Osteoblast (primary cell): ENCODE data around the gene RING1. TPM values are rescaled to one million over a fixed set of nuclear protein-coding genes. Genes with fewer than 3 reads are reported as not detected.
A peak's percentile ranks its signal among the peaks of the same experiment; 100 is the strongest.

Experiments used
- DNase-seq: peaks from one replicate; pipeline ENCODE4 v3.0.0; 2011; ENCODE audit warnings: low spot score, mixed read lengths; ENCODE audit not compliant: insufficient read length; ENCODE audit errors: missing footprints
- H2AFZ ChIP-seq: 2 replicates; pipeline ENCODE4 v1.6.0; 2011; ENCODE audit warnings: mild to moderate bottlenecking, low read length
- H3K27ac ChIP-seq: 2 replicates; pipeline ENCODE4 v1.5.1; 2011; ENCODE audit warnings: mild to moderate bottlenecking, low read depth, low read length, moderate library complexity
- H3K27me3 ChIP-seq: 2 replicates; pipeline ENCODE4 v1.6.0; 2012; ENCODE audit warnings: mild to moderate bottlenecking, control low read depth, inconsistent platforms, low read length, moderate library complexity; ENCODE audit not compliant: insufficient read depth
- H3K36me3 ChIP-seq: 2 replicates; pipeline ENCODE4 v1.5.1; 2011; ENCODE audit warnings: mild to moderate bottlenecking, low read length, control low read depth, moderate library complexity; ENCODE audit not compliant: insufficient read depth
- H3K4me1 ChIP-seq: 2 replicates; pipeline ENCODE4 v1.5.1; 2011; ENCODE audit warnings: mild to moderate bottlenecking, low read length, control low read depth, moderate library complexity; ENCODE audit not compliant: insufficient read depth
- H3K4me2 ChIP-seq: 2 replicates; pipeline ENCODE4 v1.6.0; 2011; ENCODE audit warnings: mild to moderate bottlenecking, low read length; ENCODE audit not compliant: insufficient read depth
- H3K4me3 ChIP-seq: fragments of 200-600 bp; sonication (generic); 3 replicates; pipeline ENCODE4 v1.5.1; 2012; ENCODE audit warnings: mild to moderate bottlenecking, low read length, inconsistent platforms; ENCODE audit not compliant: insufficient read depth
- H3K79me2 ChIP-seq: 2 replicates; pipeline ENCODE4 v1.6.0; 2012; ENCODE audit warnings: mild to moderate bottlenecking, low read length, control low read depth, inconsistent platforms; ENCODE audit not compliant: insufficient read depth
- H3K9me3 ChIP-seq: 2 replicates; pipeline ENCODE4 v1.5.1; 2011; ENCODE audit warnings: low read depth, low read length, control low read depth
- H4K20me1 ChIP-seq: 2 replicates; pipeline ENCODE4 v1.6.0; 2012; ENCODE audit warnings: mild to moderate bottlenecking, low read length, control low read depth; ENCODE audit not compliant: insufficient read depth
- total RNA-seq: library from RNA; depleted of rRNA; stranded (reverse); fragments of >200 nt; gene quantifications from 2 replicates; pipeline ENCODE4 v1.2.3, GENCODE V29; 2012
- TF ChIP-seq, protein P1 (sequence below): IDR thresholded peaks from 2 replicates; pipeline ENCODE4 v1.5.1; 2011; ENCODE audit warnings: mild to moderate bottlenecking, low read depth, low read length, moderate library complexity; ENCODE audit errors: extremely low read depth

RING1 gene
- total RNA-seq, 1 donor = 34.0 TPM

DNA sequence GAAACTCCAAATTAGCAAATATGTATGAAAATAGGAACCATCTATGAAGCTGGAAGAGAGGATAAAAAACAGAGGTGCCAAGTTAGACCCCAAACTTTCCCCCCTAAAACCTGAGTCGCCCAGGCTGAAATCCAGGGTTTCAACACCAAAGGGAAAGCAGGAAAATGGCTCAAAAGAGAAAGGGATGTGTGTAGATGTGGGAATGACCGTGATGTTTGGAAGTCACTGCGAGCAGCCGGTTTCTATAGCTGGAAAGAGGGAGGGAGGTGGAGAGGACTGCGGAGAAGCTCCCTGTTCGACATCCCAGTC is 4.5 kb downstream of the RING1 start:
- Histone ChIP-seq H3K4me1 (peaks cover 12% of the 10 kb centered on the region), H3K9me3 (no peaks in the 10 kb centered on the region), H3K27me3 (no peaks in the 10 kb centered on the region), H3K4me3 (peak overlapping the region; percentile 76), H3K4me2 (peak overlapping the region; percentile 82), H3K79me2 (peaks cover 5% of the 10 kb centered on the region), H2AFZ (no peak overlapping the region), H3K27ac (peak overlapping the region; percentile 18), H4K20me1 (no peaks in the 10 kb centered on the region), H3K36me3 (peaks cover 13% of the 10 kb centered on the region)
- peak; percentile 91 for DNase-seq
- TF ChIP-seq, protein P1, sequence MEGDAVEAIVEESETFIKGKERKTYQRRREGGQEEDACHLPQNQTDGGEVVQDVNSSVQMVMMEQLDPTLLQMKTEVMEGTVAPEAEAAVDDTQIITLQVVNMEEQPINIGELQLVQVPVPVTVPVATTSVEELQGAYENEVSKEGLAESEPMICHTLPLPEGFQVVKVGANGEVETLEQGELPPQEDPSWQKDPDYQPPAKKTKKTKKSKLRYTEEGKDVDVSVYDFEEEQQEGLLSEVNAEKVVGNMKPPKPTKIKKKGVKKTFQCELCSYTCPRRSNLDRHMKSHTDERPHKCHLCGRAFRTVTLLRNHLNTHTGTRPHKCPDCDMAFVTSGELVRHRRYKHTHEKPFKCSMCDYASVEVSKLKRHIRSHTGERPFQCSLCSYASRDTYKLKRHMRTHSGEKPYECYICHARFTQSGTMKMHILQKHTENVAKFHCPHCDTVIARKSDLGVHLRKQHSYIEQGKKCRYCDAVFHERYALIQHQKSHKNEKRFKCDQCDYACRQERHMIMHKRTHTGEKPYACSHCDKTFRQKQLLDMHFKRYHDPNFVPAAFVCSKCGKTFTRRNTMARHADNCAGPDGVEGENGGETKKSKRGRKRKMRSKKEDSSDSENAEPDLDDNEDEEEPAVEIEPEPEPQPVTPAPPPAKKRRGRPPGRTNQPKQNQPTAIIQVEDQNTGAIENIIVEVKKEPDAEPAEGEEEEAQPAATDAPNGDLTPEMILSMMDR = no peak

DNA sequence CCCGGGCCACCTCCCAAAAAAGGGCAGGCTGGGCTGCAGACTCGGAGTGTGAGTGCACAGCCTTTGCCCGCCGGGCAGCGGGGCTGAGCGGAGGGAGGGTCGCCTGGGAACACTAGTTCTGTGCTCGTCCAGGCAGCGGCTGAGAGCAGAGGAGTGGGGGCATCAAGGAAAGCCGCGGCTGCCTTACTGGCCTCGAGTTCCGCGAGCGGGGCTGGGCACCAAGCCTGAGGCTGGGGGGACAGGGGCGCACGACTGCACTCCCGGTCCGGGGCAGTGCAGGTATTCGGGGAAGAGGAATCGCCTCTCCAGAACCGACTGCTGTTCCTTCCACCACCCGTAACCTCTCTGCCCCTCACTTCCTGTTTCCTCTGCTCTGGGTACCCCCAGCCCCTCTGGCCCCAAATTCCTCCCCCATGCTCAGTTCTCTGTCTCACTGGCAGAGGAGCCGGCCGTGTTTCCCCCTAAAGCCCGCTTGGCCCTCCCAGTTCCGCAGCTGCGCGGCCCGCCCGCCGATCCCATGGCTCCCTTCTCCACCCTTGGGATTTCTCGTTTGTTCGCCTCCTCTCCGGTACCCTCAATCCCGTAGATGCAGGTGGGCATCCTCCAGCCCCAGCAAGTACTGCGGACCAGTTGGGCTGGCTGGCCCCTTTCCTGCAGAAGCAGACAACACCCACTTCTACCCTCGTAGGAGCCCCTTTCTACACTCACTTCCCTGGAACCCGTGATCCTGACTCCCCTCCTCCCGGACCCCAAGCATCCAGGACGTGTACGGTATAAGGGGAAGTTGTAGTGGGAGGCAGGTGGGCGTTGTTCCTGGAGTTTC is 5.1 kb downstream of the RING1 start:
- H4K20me1 ChIP-seq = no peaks in the 10 kb centered on the region
- peak; percentile 88 for DNase-seq
- peak overlapping the region; percentile 82 for H3K4me2 ChIP-seq

DNA sequence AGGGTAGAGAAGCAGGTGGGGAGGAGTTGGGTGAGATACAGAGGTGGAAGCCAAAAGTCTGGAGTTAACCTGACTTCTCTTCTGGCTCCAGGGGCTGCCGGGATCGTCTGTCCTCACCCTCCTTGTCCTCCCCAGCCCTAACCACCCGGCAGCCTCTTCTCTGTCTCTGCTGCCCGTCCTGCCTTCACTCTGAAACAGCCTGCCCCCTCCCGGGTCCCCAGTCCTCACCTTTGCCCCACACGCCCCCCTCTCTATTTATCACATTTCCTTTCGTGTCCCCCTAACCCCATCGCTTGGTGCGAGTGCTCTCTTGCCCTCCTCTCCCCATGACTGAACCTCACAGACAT is 5.7 kb downstream of the RING1 start:
- Histone ChIP-seq H3K27ac (no peak overlapping the region), H3K4me3 (peak overlapping the region; percentile 76), H3K4me1 (peaks cover 10% of the 10 kb centered on the region), H3K79me2 (no peaks in the 10 kb centered on the region), H3K4me2 (peak overlapping the region; percentile 82), H3K27me3 (no peaks in the 10 kb centered on the region), H4K20me1 (no peaks in the 10 kb centered on the region), H3K36me3 (peaks cover 13% of the 10 kb centered on the region), H2AFZ (peak overlapping the region; percentile 71), H3K9me3 (no peaks in the 10 kb centered on the region)
- peak; percentile 88 for DNase-seq
- TF ChIP-seq, protein P1 = no peak

More for the DNA sequence above, 5.1 kb downstream of the RING1 start:
- Histone ChIP-seq H2AFZ (peak overlapping the region; percentile 71), H3K4me1 (peaks cover 12% of the 10 kb centered on the region), H3K27ac (peak overlapping the region; percentile 18), H3K36me3 (peaks cover 13% of the 10 kb centered on the region), H3K79me2 (peaks cover 3% of the 10 kb centered on the region), H3K9me3 (no peaks in the 10 kb centered on the region), H3K4me3 (peak overlapping the region; percentile 76), H3K27me3 (no peaks in the 10 kb centered on the region)
- TF ChIP-seq, protein P1 = no peak

DNA sequence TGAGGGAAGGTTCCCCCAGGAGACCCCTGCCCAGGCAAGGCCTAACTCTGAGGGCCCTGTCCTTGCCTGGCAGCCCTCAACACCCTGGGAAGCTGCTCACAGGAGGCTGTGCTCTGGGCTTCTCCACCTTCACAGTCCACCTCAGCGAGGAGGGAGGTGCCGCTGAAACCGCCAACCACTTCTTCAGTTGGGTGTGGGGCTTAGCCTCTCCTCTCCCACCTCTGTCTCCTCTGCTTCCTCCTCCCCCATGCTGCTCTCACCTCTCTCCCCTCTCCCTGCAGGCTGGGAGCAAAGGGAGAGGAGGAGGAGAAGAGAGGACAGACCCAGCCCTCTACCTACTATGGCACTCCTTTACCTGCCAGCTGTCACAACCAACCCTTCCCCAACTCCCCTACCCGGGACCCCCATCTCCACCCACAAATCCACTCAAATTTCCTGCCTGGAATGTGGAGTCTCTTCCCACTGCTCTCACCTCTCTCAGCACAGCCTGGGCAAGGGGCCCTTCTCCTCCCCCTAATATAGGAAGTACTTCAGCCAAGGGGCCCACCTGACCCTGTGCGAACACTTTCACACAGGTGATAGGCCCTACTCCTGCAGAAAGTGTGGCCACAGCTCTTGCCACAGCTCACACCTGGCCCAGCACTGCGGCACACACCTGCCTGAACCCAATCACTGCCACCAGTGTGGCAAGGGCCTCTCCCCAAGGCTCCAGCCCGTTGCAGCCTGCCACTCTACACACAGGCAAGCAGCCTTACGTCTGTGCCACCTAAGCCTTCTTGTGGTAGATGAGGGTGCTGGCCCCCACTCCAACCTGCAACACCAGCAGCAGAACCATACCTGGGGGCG is 7.2 kb downstream of the RING1 start:
- no peak overlapping the region for H3K27ac ChIP-seq
- H3K4me3 ChIP-seq = no peak overlapping the region
- H3K9me3 ChIP-seq = no peaks in the 10 kb centered on the region
- no peaks in the 10 kb centered on the region for H3K27me3 ChIP-seq
- peaks cover 7% of the 10 kb centered on the region for H3K4me1 ChIP-seq
- H3K36me3 ChIP-seq = peaks cover 5% of the 10 kb centered on the region
- TF ChIP-seq, protein P1 = no peak
- H2AFZ ChIP-seq = no peak overlapping the region
- H3K79me2 ChIP-seq = no peaks in the 10 kb centered on the region
- no peak for DNase-seq
- no peaks in the 10 kb centered on the region for H4K20me1 ChIP-seq
- no peak overlapping the region for H3K4me2 ChIP-seq
